PC-3 (cell line): ENCODE results near the gene CSNK1G1. TPM values are rescaled to one million over a fixed set of nuclear protein-coding genes. Genes with fewer than 3 reads are reported as not detected.
A peak's percentile ranks its signal among the peaks of the same experiment; 100 is the strongest.

Experiments
- ATAC-seq: fragments of 200-7000 bp; cut with Tn5 transposase; 2 replicates; pipeline ENCODE4 v1.9.1; 2020; ENCODE audit warnings: mild to moderate bottlenecking, moderate library complexity
- BruUV-seq: library from RNA; stranded (reverse); fragments of 400-500 nt; replicated peaks from 2 replicates; lab custom pipeline; 2021; lab: Mats Ljungman, UMichigan
- CTCF ChIA-PET: fragments of 300-600 bp; sonication (Branson Sonifier 250); formaldehyde crosslinking; loops from one replicate; lab custom pipeline; 2022; ENCODE audit warnings: antibody characterized with exemption; lab: Charles Lee
- POLR2A ChIA-PET: fragments of 300-600 bp; sonication (Branson Sonifier 250); formaldehyde crosslinking; loops from one replicate; lab custom pipeline; 2022; ENCODE audit warnings: antibody characterized with exemption; ENCODE audit not compliant: unreplicated experiment; lab: Charles Lee
- DNase-seq: peaks from one replicate; pipeline ENCODE4 v3.0.0-alpha.2; 2015
- H2AFZ ChIP-seq: fragments of 300-600 bp; sonication (generic); 2 replicates; pipeline ENCODE4 v1.6.0; 2016; ENCODE audit warnings: antibody characterized with exemption, low read length
- H3F3A ChIP-seq: fragments of 300-600 bp; sonication (generic); one replicate; pipeline ENCODE4 v1.6.0; 2017; ENCODE audit warnings: antibody characterized with exemption, low read length, control low read depth, mild to moderate bottlenecking; ENCODE audit not compliant: unreplicated experiment
- H3K27ac ChIP-seq: fragments of 300-600 bp; sonication (generic); 2 replicates; pipeline ENCODE4 v1.5.1; 2016; ENCODE audit warnings: mild to moderate bottlenecking, low read length
- H3K27me3 ChIP-seq: fragments of 300-600 bp; sonication (generic); 2 replicates; pipeline ENCODE4 v1.6.1; 2016; ENCODE audit warnings: low read length, mixed read lengths
- H3K36me3 ChIP-seq: fragments of 300-600 bp; sonication (generic); 2 replicates; pipeline ENCODE4 v1.6.1; 2016; ENCODE audit warnings: low read depth, mixed run types, low read length, mixed read lengths
- H3K4me1 ChIP-seq: fragments of 300-600 bp; sonication (generic); 2 replicates; pipeline ENCODE4 v1.5.1; 2016; ENCODE audit warnings: low read length; ENCODE audit not compliant: insufficient read depth
- H3K4me2 ChIP-seq: fragments of 300-600 bp; sonication (generic); 2 replicates; pipeline ENCODE4 v1.6.0; 2016; ENCODE audit warnings: low read length
- H3K4me3 ChIP-seq: fragments of 300-600 bp; sonication (generic); 2 replicates; pipeline ENCODE4 v1.5.1; 2016; ENCODE audit warnings: mild to moderate bottlenecking, low read length, mixed read lengths
- H3K79me2 ChIP-seq: fragments of 300-600 bp; sonication (generic); 2 replicates; pipeline ENCODE4 v1.6.1; 2017; ENCODE audit warnings: low read length, mixed read lengths
- H3K9ac ChIP-seq: fragments of 300-600 bp; sonication (generic); 2 replicates; pipeline ENCODE4 v1.6.0; 2016; ENCODE audit warnings: mild to moderate bottlenecking, low read length
- H3K9me2 ChIP-seq: fragments of 300-600 bp; sonication (generic); replicated peaks from 2 replicates; pipeline ENCODE4 v1.6.1; 2016; ENCODE audit warnings: mixed run types, low read length, mixed read lengths
- H3K9me3 ChIP-seq: fragments of 300-600 bp; sonication (generic); 2 replicates; pipeline ENCODE4 v1.6.1; 2016; ENCODE audit warnings: low read length, mixed read lengths
- H4K20me1 ChIP-seq: fragments of 300-600 bp; sonication (generic); 2 replicates; pipeline ENCODE4 v1.6.1; 2016; ENCODE audit warnings: low read length, mixed read lengths
- EZH2 ChIP-seq: fragments of 300-600 bp; sonication (generic); IDR thresholded peaks from one replicate; pipeline ENCODE4 v1.6.1; 2017; ENCODE audit warnings: antibody characterized with exemption, mild to moderate bottlenecking, low read length; ENCODE audit not compliant: unreplicated experiment
- EZH2phosphoT487 ChIP-seq: fragments of 300-600 bp; sonication (generic); IDR thresholded peaks from 2 replicates; pipeline ENCODE4 v1.6.1; 2018; ENCODE audit warnings: mild to moderate bottlenecking, antibody characterized with exemption, low read length, borderline replicate concordance
- intact Hi-C: fragments of 100-400 bp; cut with micrococcal nuclease; formaldehyde crosslinking; loops from 2 replicates; pipeline ENCODE4 v1.9.0; 2023
- total RNA-seq: library from RNA; depleted of rRNA; stranded (reverse); fragments of >200 nt; gene quantifications from 2 replicates; pipeline ENCODE4 v1.2.3, GENCODE V29; 2014
- TF ChIP-seq, protein P1 (sequence below): fragments of 300-600 bp; sonication (generic); conservative IDR thresholded peaks from 2 replicates; pipeline ENCODE4 v1.5.1; 2017; ENCODE audit warnings: antibody characterized with exemption, low read depth, mild to moderate bottlenecking, low read length

The CSNK1G1 gene
- total RNA-seq, 1 experiment from 2014 or later: 9.8 TPM

DNA sequence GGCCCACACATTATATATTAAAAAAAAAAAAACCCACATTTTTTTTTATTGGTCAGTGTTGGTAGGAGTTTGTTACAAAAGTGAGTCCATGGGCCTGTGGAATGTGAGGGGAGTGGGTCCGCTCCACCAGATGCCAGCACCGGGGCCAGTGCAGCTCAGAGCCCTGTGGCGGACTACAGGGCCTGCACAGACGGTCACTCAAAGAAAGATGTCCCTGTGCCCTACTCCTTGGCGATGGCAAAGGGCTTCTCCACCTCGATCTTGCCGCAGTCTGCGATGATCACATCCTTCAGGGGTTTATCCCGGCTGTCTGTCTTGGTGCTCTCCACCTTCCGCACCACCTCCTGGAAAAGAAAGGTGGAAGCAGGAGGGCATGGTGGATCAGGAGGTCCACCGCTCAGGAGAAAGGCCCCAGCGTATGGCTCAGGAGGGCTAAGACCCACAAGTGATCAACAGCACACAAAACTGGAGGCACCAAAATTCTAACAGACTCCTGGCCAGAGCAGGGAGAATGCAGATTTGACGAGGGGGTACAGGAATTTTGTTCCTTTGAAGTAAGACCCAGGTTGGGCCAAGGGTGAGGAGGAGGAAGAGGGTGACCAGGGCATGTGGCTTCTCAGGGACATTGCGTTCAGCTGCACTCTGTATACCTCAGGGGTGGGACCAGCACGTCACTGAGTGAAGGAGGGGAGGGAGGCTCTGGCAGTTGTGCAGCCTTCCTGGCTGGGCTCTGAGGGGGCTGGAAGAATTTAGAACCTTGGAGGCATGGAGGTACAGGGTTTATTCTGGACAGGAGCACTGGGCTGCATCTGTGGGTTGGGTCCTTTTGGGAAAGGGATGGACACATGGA, 199.9 kb downstream of the CSNK1G1 start:
- ATAC-seq: no peak
- H2AFZ ChIP-seq: no peak overlapping the region
- intact Hi-C loops: no loop called here
- ChIA-PET POLR2A (no interaction called here), CTCF (no interaction called here)
- no peak overlapping the region for H3K4me2 ChIP-seq
- peaks cover 10% of the 10 kb centered on the region for H3K27me3 ChIP-seq
- no peak overlapping the region for H3K4me3 ChIP-seq
- peaks cover 31% of the 10 kb centered on the region for H3K36me3 ChIP-seq
- TSS peak; percentile 23 for BruUV-seq
- no peak overlapping the region for H3K27ac ChIP-seq
- H3K9me2 ChIP-seq: no peaks in the 10 kb centered on the region
- TF ChIP-seq EZH2: no peak
- TF ChIP-seq EZH2phosphoT487: no peak
- TF ChIP-seq, protein P1, sequence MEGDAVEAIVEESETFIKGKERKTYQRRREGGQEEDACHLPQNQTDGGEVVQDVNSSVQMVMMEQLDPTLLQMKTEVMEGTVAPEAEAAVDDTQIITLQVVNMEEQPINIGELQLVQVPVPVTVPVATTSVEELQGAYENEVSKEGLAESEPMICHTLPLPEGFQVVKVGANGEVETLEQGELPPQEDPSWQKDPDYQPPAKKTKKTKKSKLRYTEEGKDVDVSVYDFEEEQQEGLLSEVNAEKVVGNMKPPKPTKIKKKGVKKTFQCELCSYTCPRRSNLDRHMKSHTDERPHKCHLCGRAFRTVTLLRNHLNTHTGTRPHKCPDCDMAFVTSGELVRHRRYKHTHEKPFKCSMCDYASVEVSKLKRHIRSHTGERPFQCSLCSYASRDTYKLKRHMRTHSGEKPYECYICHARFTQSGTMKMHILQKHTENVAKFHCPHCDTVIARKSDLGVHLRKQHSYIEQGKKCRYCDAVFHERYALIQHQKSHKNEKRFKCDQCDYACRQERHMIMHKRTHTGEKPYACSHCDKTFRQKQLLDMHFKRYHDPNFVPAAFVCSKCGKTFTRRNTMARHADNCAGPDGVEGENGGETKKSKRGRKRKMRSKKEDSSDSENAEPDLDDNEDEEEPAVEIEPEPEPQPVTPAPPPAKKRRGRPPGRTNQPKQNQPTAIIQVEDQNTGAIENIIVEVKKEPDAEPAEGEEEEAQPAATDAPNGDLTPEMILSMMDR: no peak
- no peaks in the 10 kb centered on the region for H3K9me3 ChIP-seq
- peaks cover 18% of the 10 kb centered on the region for H3K79me2 ChIP-seq
- H3K9ac ChIP-seq: no peak overlapping the region
- H3F3A ChIP-seq: no peaks in the 10 kb centered on the region
- 0 out of 2 replicates have a peak, but pooled peaks cover 16% of the 10 kb centered on the region for H4K20me1 ChIP-seq
- no peak for DNase-seq
- no peaks in the 10 kb centered on the region; the same call in 1 of the 2 replicates for H3K4me1 ChIP-seq

DNA sequence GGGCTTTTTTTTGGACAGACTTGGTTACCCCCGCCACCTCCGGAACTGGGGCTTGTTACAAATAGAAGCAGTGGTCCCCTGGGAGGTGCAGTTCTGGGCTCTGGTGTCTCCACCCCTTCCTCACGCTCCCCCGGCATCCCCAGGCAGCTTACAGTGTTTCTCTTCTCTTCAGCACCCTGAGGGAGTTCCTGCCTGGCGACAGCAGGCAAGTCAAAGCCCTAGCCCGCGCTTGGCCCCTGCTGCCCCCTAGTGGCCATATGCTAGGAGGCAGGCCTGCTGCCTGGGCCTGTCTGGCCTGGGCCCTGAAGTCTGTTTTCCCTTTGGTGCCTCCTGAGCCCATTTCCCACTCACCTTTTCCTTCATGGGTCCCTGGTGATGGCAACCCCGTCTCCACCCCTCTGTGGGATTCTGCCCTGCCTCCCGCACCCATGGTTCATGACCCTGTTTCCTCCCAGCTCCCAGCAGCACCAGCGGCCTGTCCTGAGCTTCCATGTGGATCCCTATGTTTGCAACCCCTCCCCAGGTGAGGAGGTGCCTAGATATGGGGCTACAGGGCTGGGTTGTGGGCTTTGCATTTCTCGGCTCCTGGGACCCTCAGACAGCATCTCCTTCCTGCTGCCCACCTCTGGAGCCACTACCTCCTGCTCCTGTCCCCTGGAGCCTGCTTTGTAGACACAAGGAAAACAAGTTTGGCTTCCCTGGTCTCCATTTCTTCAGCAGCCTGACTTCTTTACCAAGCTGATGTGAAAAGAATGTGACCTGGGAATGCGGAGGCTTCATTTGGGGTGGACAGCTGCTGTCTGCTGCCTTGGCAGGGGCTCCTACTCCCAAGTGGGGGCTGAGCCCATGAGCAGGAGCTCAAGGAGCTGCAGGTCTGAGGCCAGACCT, 202.2 kb downstream of the CSNK1G1 start:
- ATAC-seq (peak; percentile 89), DNase-seq (peak; percentile 87)
- no peaks in the 10 kb centered on the region for H3K9me2 ChIP-seq
- H3K27me3 ChIP-seq: peaks cover 10% of the 10 kb centered on the region
- H3K79me2 ChIP-seq: no peaks in the 10 kb centered on the region
- H3K4me2 ChIP-seq: peak overlapping the region; percentile 43
- no peak overlapping the region for H3K9ac ChIP-seq
- H4K20me1 ChIP-seq: 0 out of 2 replicates have a peak, but pooled peaks cover 8% of the 10 kb centered on the region
- H3K4me1 ChIP-seq: no peaks in the 10 kb centered on the region; the same call in 1 of the 2 replicates
- no peak for TF ChIP-seq EZH2
- TF ChIP-seq, protein P1: peak; percentile 88
- H3K9me3 ChIP-seq: no peaks in the 10 kb centered on the region
- CTCF ChIA-PET: interaction anchor here (0.5 kb wide), 1 partner anchor 60 kb away, joined by 3 read pairs; the partner anchor contains the start of gene CIAO2A
- H2AFZ ChIP-seq: no peak overlapping the region
- BruUV-seq: no TSS peak
- intact Hi-C loops: loop anchor here (5.0 kb wide), 1 partner anchor 56 kb away; the partner anchor contains the start of gene SNX1
- H3F3A ChIP-seq: no peaks in the 10 kb centered on the region
- H3K27ac ChIP-seq: no peak overlapping the region
- POLR2A ChIA-PET: no interaction called here
- peaks cover 24% of the 10 kb centered on the region for H3K36me3 ChIP-seq
- H3K4me3 ChIP-seq: no peak overlapping the region
